ENCODE results near the gene SSPN.

Gene SSPN

DNA sequence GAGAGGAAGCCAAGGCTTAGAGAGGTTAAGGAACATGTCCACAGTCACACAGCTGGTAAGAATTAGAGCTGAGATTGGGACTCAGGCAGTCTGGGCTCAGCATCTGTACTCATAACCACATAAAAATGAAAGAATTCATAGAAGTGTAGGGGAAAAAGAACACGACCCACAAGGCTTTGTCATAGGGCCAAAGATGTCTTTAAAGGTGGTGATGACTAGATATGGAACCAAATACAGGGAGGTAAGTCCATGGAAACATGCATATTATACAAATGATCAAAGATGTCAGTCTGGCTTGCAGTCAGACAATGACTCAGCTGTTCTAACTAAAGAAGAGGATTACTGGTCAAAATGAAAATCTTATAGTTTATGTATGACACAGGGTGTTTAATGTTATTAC is 7.2 kb upstream of the SSPN start:
- no peak for DNase-seq

- DNase-seq, result no peak
Observed at GRCh38 chr12:26188641-26189040, 6.7 kb upstream of the SSPN start.

DNA sequence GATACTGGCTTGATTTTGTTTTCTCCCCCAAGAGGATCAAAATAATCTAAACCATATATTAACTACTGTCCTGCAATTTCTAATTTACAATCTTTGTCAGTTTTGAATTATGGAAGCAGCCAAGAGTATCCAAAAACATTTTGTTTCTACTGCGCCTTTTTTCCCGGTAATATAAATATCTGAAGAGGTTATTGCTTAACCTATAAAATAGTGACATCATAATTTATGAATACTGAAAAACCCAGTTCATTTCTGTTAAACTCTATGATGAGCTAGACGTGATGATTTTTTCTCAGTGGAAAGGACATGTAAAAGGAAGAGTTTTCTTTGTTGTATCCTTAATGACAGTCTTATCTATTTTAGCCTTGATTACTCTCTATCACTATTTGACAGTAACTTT is 3.2 kb upstream of the SSPN start:
- no peak for DNase-seq

DNA sequence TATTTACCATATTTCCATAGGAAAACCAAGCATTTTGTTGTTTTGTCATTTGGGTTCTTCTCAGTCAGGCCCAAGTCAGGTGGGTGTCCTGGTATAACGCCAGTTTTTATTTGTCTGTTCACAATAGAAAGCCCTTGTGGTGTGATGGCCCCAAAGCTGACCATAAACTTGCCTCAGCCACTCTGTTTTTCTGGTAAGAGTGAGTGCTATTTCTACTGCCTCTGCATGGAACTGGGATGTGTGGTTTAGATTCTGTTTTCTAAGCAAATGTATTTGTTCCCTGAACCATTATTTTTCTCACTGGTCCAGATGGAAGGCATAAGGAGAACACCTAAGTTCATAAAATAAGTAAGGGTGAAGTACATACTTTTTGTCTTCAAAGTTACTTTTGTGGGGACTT is 1.8 kb upstream of the SSPN start:
- DNase-seq, result no peak

DNA sequence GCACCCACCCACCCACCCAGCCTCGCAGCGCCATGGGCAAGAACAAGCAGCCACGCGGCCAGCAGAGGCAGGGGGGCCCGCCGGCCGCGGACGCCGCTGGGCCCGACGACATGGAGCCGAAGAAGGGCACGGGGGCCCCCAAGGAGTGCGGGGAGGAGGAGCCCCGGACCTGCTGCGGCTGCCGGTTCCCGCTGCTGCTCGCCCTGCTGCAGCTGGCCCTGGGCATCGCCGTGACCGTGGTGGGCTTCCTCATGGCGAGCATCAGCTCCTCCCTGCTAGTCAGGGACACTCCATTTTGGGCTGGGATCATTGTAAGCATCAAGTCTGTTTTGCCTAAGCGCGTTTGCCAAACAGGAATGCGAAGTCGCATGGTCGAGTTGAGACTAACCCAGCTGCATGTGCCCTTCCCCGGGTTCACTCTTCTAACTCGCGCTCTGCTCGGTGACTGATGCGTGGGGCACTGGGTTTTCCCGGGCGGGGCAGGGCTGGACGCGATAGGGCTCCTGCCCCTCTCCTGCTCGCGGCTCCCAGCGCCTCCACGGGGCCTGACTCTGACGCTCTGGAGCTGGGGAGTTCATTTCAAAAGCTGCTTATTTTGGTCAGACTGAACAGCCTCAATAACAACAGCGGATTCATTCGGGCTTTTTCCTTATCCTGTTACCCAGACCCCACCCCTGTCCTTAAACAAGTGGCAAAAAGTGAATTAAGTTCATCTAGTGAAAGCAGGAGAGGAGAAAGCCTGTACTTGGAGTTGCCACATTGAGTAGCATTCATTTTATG is 458 bp downstream of the SSPN start:
- DNase-seq, result no peak

DNA sequence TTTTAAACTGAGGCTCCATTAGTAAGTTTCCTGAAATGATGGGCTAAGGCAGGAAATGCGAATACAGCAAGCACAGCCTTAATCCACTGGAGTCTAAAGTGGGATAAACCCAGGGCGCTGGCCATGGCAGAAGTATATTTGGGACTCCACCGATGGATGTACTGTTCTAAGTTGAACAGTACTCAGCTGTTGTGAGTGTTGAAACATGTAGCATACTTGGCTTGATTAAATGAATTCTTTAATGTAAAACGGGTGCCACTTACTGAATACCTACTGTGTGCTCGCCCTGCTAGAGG is 996 bp downstream of the SSPN start:
- DNase-seq, result no peak

DNA sequence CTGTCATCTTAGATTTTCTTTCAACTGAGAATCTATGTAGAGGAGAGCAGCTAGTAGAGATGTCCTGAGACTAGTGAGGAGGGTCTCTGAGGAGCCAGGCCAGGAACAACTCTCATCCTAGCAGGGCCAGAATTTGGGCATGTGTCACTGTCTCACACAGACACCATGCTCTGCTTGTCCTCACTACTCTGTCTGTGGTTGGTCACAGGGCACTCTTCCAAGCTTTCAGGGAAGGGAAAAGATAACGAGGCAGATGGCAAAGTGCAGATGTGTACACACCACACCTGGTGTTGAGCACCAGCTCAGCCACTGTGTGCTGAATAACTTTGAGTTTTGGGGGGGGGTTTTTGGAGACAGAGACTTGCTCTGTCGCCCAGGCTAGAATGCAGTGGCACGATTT is 2.5 kb downstream of the SSPN start:
- no peak for DNase-seq

- DNase-seq, result no peak
Observed at GRCh38 chr12:26198742-26199141, 3.4 kb downstream of the SSPN start.

GRCh38 chr12:26203167-26203780 is 7.9 kb downstream of the SSPN start:
- DNase-seq, result no peak

- DNase-seq, result no peak
Observed at GRCh38 chr12:26204612-26205289, 9.4 kb downstream of the SSPN start.

- no peak for DNase-seq
Observed at GRCh38 chr12:26205298-26205697, 9.9 kb downstream of the SSPN start.

DNA sequence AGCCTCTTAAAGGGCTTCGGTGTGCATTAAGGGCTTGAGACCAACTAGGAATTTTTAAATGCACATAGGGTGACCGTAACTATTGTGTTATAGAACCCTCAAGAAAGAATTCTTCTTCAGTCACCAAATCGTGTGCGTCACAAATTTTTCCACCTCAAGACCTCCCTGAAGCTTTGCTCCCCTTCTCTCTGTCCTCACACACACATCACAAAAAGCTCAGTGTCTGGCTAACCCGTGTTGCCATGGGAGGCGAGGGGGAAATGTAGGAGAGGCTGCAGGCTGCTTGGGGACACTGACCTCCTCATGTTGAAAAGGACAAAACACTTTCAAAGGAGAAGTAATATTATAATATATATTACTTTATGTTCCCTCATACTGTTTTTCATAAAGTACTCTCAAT is 10.6 kb downstream of the SSPN start:
- DNase-seq, result no peak

GRCh38 chr12:26211331-26211730 is 16.0 kb downstream of the SSPN start:
- no peak for DNase-seq

DNA sequence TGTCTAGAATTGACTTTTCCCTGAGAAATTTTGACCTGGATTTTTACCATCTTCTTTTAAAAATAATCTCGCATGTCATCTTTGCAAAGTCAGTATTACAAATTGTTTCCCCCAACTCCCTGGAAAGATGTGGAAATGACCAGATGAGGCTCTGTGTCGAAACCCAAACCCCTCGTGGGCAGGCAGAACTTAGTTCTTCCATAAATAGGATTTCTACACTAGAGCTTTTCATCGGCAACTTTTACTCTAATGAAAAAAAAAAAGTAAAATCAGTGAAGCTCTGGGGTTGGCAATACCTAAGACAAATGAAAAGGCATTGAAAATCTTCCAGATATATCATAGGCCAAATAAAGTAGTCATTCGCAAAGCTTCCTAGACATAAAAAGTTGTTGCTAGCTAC is 17.0 kb downstream of the SSPN start:
- DNase-seq, result no peak

- DNase-seq, result no peak
Observed at GRCh38 chr12:26212988-26213387, 17.6 kb downstream of the SSPN start.

DNA sequence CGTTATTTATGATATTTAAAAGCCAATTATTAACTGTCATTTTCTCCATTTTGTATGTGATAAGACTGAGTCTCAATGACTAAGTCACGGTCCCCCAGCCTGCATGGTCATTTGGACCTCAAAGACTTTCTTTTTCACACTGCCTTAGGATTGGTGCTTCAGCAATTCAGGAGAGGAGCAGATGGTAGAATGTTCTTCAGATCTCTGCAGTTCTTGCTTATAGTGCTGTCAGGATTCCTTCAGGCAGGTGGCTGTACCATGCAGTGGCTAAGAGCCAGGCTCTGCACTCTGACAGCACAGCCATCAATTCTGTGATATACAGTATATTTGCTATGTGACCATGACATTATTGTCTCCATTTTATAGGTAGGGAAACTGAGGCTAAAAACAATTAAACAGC is 18.7 kb downstream of the SSPN start:
- no peak for DNase-seq

DNA sequence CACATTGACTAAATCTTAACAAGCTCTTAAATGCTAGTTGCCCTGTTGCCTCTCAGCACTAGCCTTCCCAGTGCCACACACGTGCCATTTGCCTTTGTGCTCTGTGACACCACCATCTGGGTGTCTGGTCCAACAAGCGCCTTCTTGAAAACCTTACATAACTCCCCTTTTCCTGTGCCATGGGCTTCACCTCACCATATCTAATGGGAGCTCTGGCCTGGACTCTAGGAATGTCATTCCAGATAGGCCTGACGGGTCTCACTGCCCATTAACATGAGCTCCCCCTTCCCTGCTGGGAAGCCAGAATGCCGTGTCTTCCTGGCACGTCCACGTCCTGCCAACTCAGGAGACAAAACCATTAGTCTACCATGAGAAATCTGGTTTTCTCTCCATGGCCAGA is 24.4 kb downstream of the SSPN start:
- DNase-seq, result no peak

- no peak for DNase-seq
Observed at GRCh38 chr12:26224657-26225056, 29.3 kb downstream of the SSPN start.

GRCh38 chr12:26226122-26226521 is 30.7 kb downstream of the SSPN start:
- no peak for DNase-seq

DNA sequence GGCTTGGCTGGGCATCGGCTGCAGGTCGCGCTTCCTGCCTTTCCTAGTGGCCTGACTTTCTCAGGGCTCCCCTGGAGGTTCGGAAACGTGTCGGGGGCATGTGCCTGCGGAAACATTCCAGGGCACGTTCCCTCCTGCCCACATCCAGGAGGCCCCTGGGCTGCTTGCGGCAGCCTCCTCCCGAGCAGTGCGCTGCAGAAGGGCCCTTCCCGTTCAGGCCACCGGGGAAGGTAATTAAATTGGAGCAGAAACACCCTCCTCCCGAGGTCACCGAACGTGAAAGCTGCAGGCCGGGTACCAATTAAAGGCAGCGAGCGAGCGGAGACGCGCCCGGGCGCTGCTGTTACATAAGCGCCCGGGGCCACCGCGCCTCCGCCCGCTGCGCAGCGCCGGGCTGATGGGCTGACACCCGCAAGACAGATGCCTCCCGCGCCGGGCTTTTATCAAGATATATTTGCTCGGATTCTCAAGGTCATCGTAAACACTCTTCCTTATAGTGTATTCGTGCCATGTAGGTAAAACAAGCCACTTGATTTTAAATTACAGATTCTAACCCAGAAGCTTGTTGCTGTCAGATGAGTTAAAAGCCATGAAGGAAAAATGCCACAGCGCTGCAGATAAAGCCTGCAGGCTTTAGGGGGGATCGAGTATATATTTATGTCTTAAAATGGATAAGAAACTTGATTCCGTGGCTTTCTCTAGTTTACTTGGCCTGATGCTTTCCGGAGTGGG is 31.4 kb downstream of the SSPN start:
- no peak for DNase-seq

DNA sequence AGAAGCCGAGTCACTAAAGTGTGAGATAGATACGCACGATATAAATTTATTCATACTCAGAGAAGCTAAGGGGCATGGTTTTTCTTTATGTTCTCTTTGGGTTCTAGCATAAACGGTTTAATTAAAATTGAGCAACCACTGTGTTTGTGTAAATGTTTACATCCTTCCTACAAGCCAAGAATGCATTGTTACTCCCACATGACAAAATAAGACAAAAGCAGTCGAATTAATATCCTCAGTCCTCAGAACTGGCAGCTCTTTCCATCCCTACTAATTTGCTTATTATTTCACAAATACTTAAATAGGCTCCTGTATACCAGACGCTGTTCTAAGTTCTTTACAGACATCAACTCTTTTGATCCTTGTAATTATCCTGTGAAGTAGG is 32.0 kb downstream of the SSPN start:
- DNase-seq, result no peak

DNA sequence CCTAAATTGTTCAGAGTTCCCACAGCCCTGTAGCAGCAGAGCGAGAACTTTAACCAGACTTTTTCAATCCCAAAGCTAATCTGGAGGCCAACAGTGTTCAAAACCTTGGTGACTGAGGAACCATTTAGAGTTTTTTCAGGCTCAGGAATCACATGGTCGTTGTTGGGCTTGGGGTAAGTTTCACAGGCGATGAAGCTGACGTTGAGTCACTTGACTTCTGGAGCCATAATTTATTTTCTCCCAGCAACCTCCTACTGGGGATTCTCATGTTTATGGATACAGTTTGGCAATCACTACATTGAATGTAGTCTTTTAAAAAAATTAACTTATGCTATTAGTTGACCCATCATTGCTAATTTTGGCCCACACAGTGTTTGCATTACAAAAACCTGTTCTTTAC is 34.5 kb downstream of the SSPN start:
- DNase-seq, result no peak

DNA sequence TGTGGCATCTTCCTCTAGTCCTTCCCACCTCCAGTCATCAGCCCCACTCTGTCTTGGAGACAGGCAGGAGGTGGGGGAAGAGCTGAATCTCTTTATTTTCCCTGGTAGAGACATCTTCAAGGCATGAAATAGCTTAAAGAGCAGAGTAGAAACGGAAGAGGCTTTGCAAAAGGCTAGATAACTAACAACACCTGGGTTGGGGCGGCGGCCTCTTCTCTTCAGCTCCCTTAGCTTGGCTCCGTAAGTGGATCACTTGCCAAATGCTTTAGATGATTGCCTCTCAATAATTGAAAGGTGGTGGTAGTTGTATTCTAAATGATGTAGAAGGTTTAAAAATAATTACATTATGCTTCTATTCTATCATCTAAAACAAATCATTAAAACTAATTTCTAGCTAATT is 36.1 kb downstream of the SSPN start:
- DNase-seq, result no peak

GRCh38 chr12:26231921-26232320 is 36.5 kb downstream of the SSPN start:
- DNase-seq, result no peak
